CD4-positive, alpha-beta T cell treated with Interleukin-15 for 1 hour (primary cell): ENCODE results near the gene FOXC1.
A peak's percentile ranks its signal among the peaks of the same experiment; 100 is the strongest.

Source experiments
- DNase-seq: peaks from one replicate; pipeline ENCODE4 v3.0.0-alpha.2; 2020

Gene FOXC1

GRCh38 chr6:1612974-1613306 is 3.2 kb downstream of the FOXC1 start:
- DNase-seq: no peak

- no peak for DNase-seq
These were observed 3.6 kb downstream of the FOXC1 start for GRCh38 chr6:1613346-1613687.

GRCh38 chr6:1613688-1614447 is 4.2 kb downstream of the FOXC1 start:
- no peak for DNase-seq

- DNase-seq: peak; percentile 41
These were observed 4.9 kb downstream of the FOXC1 start for GRCh38 chr6:1614448-1615150.

- no peak for DNase-seq
These were observed 5.6 kb downstream of the FOXC1 start for GRCh38 chr6:1615151-1615852.

GRCh38 chr6:1615853-1616420 is 6.2 kb downstream of the FOXC1 start:
- DNase-seq: no peak

GRCh38 chr6:1616701-1617463 is 7.2 kb downstream of the FOXC1 start:
- no peak for DNase-seq

- DNase-seq: no peak
These were observed 8.0 kb downstream of the FOXC1 start for GRCh38 chr6:1617466-1618310.

- DNase-seq: no peak
These were observed 8.8 kb downstream of the FOXC1 start for GRCh38 chr6:1618311-1619097.

GRCh38 chr6:1619098-1619672 is 9.5 kb downstream of the FOXC1 start:
- DNase-seq: no peak

GRCh38 chr6:1619673-1620503 is 10.2 kb downstream of the FOXC1 start:
- no peak for DNase-seq

GRCh38 chr6:1620504-1621069 is 10.9 kb downstream of the FOXC1 start:
- DNase-seq: no peak

GRCh38 chr6:1621070-1621701 is 11.5 kb downstream of the FOXC1 start:
- no peak for DNase-seq

GRCh38 chr6:1622220-1622850 is 12.6 kb downstream of the FOXC1 start:
- DNase-seq: no peak

- DNase-seq: no peak
These were observed 13.4 kb downstream of the FOXC1 start for GRCh38 chr6:1622851-1623768.

GRCh38 chr6:1623769-1624057 is 14.0 kb downstream of the FOXC1 start:
- no peak for DNase-seq

GRCh38 chr6:1624058-1624850 is 14.5 kb downstream of the FOXC1 start:
- DNase-seq: no peak
